Activated CD4-positive, alpha-beta T cell treated with anti-CD3 and anti-CD28 coated beads for 36 hours (primary cell): ENCODE measurements around the gene CDRT15. TPM values are rescaled to one million over a fixed set of nuclear protein-coding genes. Genes with fewer than 3 reads are reported as not detected.
A peak's percentile ranks its signal among the peaks of the same experiment; 100 is the strongest.
"Not testable (repeated sequence)": the region's sequence is repeated elsewhere in the genome, so short reads cannot be mapped to it uniquely, and the experiment has no call there.

ENCODE experiments used
- ATAC-seq: fragments of 200-7000 bp; cut with Tn5 transposase; one replicate; pipeline ENCODE4 v1.10.0; 2021; ENCODE audit warnings: mild to moderate bottlenecking, moderate library complexity
- CTCF ChIA-PET: fragments of 350-600 bp; sonication (Branson Sonifier 250); formaldehyde crosslinking; loops from one replicate; lab custom pipeline; 2021; ENCODE audit warnings: antibody characterized with exemption; lab: Charles Lee
- POLR2A ChIA-PET: fragments of 350-600 bp; sonication (Branson Sonifier 250); formaldehyde crosslinking; loops from one replicate; lab custom pipeline; 2021; ENCODE audit warnings: antibody characterized with exemption, inconsistent platforms; lab: Charles Lee
- DNase-seq: peaks from one replicate; pipeline ENCODE4 v3.0.0-alpha.2; 2020
- H3K27ac Mint-ChIP-seq: one replicate; pipeline ENCODE4 v1.8.0; 2021; ENCODE audit warnings: mixed read lengths
- H3K27me3 Mint-ChIP-seq: one replicate; pipeline ENCODE4 v1.8.0; 2021; ENCODE audit warnings: mixed read lengths
- H3K36me3 Mint-ChIP-seq: one replicate; pipeline ENCODE4 v1.8.0; 2021; ENCODE audit warnings: low read depth, mixed read lengths
- H3K4me1 Mint-ChIP-seq: one replicate; pipeline ENCODE4 v1.8.0; 2021; ENCODE audit warnings: mixed read lengths
- H3K4me3 Mint-ChIP-seq: one replicate; pipeline ENCODE4 v1.8.0; 2021; ENCODE audit warnings: mild to moderate bottlenecking, moderate library complexity, mixed read lengths
- H3K9me3 Mint-ChIP-seq: one replicate; pipeline ENCODE4 v1.8.0; 2021; ENCODE audit warnings: low read depth, mixed read lengths
- intact Hi-C, 2 experiments: fragments of 100-400 bp; cut with DNase I in 1 of 2; cut with micrococcal nuclease in 1 of 2; formaldehyde crosslinking; loops; one replicate each; pipeline versions ENCODE4 v1.14.2 to v1.15.1; 2022 to 2024; cut with DNase I, micrococcal nuclease
- total RNA-seq, 2 experiments: library from RNA; stranded (reverse); gene quantifications; one replicate each; pipeline ENCODE4 v1.2.3, GENCODE V29; 2021

The CDRT15 gene
- not detected for total RNA-seq

DNA sequence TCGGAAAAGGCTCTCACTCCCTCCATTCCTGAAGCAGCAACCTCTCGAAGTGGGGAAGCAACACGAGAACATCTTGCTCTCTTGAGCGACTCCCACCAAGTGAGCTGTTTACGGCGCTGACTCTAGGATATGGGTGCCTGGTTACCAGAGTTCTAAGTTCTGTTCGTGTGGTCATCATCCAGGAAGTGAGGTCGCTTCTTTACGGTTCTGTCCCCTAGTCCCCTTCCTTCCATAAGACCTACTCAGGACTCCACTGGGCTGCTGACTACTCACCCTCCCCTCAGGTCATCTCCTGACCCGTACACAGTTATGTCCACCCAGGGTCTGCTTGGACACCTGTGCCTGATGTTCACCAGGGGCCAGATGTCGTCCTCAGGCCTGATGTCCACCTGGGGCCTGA lies at the start of gene CDRT15:
Gene CDRT15 (minus strand): TSS at position 101 of the 400 bp plus-strand sequence. CDS start 29 bp downstream, at position 72.
- H3K4me1 Mint-ChIP-seq, H3K27ac Mint-ChIP-seq, H3K4me3 Mint-ChIP-seq, CTCF ChIA-PET, intact Hi-C loops, ATAC-seq, H3K36me3 Mint-ChIP-seq, POLR2A ChIA-PET, H3K27me3 Mint-ChIP-seq, H3K9me3 Mint-ChIP-seq, DNase-seq: not testable (repeated sequence)

DNA sequence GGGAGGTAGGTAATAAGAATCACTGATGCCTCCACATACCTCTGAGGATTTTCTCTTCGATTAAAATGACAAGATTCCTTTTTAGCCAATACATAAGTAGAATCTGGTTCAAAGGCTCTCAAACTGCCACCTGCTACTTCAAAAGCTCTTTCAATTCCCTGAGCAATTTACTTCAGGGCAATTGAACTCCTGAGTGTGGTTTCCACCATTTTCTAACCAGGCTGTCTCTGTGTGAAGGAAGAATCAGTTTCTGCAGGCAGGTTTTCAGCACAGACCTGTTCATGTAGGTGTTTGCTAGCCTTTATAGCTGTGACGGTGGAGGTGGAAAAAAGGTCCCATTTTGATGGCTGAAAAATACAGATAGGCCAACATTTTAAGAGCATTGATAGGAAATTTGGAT lies 46.1 kb upstream of the CDRT15 start:
- no peak overlapping the region for H3K27ac Mint-ChIP-seq
- CTCF ChIA-PET: no interaction called here
- no peak for ATAC-seq
- no peak for DNase-seq
- no peaks in the 10 kb centered on the region for H3K9me3 Mint-ChIP-seq
- intact Hi-C loops: no loop called here
- H3K36me3 Mint-ChIP-seq: no peaks in the 10 kb centered on the region
- POLR2A ChIA-PET: no interaction called here
- H3K4me3 Mint-ChIP-seq: no peak overlapping the region
- no peaks in the 10 kb centered on the region for H3K4me1 Mint-ChIP-seq
- H3K27me3 Mint-ChIP-seq: peaks cover 14% of the 10 kb centered on the region

DNA sequence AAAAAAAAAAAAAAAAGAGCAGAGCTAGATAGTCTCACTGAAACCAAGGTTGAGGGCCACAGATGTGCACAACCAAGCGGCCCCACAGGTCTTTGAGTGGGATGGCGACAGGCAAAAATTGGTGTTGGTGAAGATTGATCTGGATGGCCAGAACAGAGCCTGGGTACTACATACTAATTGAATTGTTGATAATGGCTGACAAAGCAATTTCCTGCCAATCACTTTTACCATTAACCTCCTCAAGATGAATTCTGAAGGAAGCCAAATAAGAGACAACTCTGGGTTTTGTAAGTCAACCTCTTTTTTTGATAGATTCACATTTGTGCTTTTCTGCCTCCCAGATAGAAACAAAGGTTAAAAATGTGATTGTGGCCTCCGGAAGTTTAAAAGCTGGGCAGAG lies 44.9 kb upstream of the CDRT15 start:
- no peak for DNase-seq
- POLR2A ChIA-PET: interaction anchor here (0.6 kb wide), 1 partner anchor 18 kb away, joined by 3 read pairs; no protein-coding TSS in a partner anchor
- Mint-ChIP-seq H3K4me3 (no peak overlapping the region), H3K27me3 (peaks cover 14% of the 10 kb centered on the region), H3K4me1 (no peaks in the 10 kb centered on the region), H3K27ac (no peak overlapping the region), H3K36me3 (no peaks in the 10 kb centered on the region), H3K9me3 (no peaks in the 10 kb centered on the region)
- ATAC-seq: no peak
- intact Hi-C loops: no loop called here
- CTCF ChIA-PET: no interaction called here

DNA sequence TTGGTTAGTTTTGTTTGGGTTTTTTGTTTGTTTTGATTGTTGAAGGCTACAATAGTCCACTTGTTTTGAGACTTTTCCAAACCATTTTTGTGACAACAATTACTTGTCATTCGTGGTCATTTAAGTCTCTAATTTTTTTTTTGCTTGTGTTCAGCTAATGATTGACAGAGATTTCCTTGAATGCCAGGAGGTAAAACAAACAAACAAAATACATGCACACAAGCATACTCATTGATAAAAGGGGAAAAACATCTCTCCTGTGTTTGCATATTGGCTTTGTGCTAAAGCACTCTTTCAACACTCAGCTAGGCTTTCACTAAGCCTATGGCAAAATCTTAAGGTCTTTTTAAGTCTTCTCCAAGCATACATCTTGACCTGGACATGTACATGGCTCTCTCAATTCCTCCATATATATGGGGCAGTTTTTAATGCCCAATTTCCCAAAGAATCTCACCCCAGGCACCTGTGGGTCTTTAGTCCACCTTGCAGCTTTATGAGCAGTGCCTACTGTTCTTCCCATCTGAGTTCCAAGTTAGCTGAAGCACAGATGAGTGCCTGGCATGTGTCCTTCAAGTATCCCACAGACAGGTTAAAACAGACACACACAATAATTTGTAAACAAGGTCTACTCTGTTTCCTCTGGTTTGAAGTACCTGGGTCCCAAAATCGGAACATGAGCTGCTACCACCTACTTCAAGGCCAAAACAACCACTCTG lies 40.0 kb upstream of the CDRT15 start:
- POLR2A ChIA-PET: no interaction called here
- Mint-ChIP-seq H3K4me1 (no peaks in the 10 kb centered on the region), H3K4me3 (no peak overlapping the region), H3K27ac (no peak overlapping the region), H3K9me3 (peaks cover 3% of the 10 kb centered on the region), H3K36me3 (no peaks in the 10 kb centered on the region), H3K27me3 (peaks cover 5% of the 10 kb centered on the region)
- CTCF ChIA-PET: interaction anchor here (0.6 kb wide), 1 partner anchor 87 kb away, joined by 3 read pairs; no protein-coding TSS in a partner anchor
- DNase-seq (no peak), ATAC-seq (no peak)
- intact Hi-C loops: no loop called here

DNA sequence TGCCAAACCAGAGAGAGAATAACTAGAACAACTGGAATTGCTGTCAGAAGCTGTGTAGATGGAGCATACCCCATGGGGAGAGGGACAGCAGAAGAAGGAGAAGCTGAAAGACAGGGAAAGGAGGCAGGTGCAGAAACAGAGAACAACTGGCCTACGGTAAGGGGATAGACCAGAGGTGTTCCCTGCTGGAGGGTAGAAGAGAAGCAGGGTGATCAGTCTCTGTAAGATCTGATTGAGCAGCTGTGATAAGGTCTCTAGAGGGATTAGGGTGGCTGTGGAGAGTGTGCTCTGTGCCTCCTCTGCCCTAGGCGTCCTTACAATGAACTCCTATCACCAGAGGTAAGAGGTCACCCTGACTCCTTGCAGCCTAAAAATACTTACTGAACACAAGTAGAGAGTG lies 33.8 kb upstream of the CDRT15 start:
- ATAC-seq (no peak), DNase-seq (no peak)
- intact Hi-C loops: no loop called here
- ChIA-PET CTCF (no interaction called here), POLR2A (no interaction called here)
- Mint-ChIP-seq H3K27me3 (no peaks in the 10 kb centered on the region), H3K9me3 (peaks cover 1% of the 10 kb centered on the region), H3K4me3 (no peak overlapping the region), H3K36me3 (no peaks in the 10 kb centered on the region), H3K4me1 (no peaks in the 10 kb centered on the region), H3K27ac (no peak overlapping the region)

DNA sequence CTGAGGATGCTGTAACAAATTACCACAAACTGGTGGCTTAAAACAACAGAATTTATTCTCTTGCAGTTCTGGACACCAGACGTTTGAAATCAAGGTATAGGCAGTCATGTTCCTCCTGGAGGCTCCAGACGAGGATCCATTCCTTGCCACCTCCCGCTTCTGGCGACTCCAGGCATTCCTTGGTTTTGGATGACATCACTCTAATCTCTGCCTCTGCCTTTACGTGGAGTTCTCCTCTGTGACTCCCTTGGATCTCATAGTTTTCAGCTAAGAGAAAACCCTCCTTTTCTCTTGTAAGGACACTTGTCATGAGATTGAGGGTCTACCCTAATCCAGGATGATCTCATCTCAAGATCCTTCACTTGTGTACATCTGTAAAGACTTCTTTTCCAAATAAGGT lies 32.8 kb upstream of the CDRT15 start:
- Mint-ChIP-seq H3K4me3 (no peak overlapping the region), H3K36me3 (no peaks in the 10 kb centered on the region), H3K27me3 (no peaks in the 10 kb centered on the region), H3K4me1 (no peaks in the 10 kb centered on the region), H3K27ac (no peak overlapping the region), H3K9me3 (peaks cover 1% of the 10 kb centered on the region)
- intact Hi-C loops: no loop called here
- no peak for ATAC-seq
- no peak for DNase-seq
- POLR2A ChIA-PET: no interaction called here
- CTCF ChIA-PET: interaction anchor here (0.6 kb wide), 1 partner anchor 367 kb away, joined by 3 read pairs; no protein-coding TSS in a partner anchor

DNA sequence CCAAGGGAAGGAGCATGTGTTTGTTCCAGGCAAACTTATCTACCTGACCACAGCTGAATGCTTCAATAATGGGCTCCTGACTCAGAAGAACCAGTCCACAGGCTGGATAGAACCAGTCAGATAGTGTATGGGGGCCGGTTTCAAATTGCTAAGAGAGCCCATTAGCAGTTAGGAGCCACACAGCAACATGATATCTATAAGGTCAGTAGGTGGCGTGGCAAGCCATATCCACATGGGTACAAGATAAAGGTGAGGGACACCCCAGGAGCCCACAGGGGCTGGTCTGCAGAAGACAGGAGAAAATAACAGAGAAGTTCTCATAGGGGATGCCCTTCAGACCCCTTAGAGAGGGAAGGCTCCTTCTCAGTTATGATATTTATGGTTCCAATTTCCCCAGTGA lies 31.6 kb upstream of the CDRT15 start:
- Mint-ChIP-seq H3K9me3 (peaks cover 1% of the 10 kb centered on the region), H3K27me3 (no peaks in the 10 kb centered on the region), H3K4me3 (no peak overlapping the region), H3K36me3 (no peaks in the 10 kb centered on the region), H3K4me1 (no peaks in the 10 kb centered on the region), H3K27ac (no peak overlapping the region)
- POLR2A ChIA-PET: no interaction called here
- ATAC-seq (no peak), DNase-seq (peak; percentile 9)
- CTCF ChIA-PET: interaction anchor here (1.1 to 1.5 kb wide), 2 partner anchors 10 to 11 kb away, joined by 3 read pairs; no protein-coding TSS in a partner anchor
- intact Hi-C loops: no loop called here

DNA sequence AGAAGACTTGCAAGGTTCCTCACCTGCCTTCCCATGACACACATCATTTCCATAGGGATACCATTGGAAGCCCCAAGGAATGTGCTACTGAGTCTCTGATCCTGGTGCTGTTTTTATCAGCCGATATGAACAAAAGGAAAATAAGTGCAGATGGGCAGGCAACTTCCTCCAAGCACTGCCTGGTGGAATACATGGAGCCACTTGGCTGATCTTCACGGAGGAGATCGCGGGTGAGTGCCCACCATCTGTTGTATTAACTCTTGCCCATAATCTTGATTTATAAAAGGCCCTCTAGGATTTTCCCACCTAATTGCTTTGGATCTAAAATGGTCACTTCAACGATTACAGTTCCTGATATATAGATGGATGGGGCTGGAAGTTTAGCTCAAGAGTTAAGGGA lies 24.7 kb upstream of the CDRT15 start:
- Mint-ChIP-seq H3K27me3 (no peaks in the 10 kb centered on the region), H3K36me3 (no peaks in the 10 kb centered on the region), H3K27ac (no peak overlapping the region), H3K4me3 (no peak overlapping the region), H3K9me3 (no peaks in the 10 kb centered on the region), H3K4me1 (no peaks in the 10 kb centered on the region)
- intact Hi-C loops: no loop called here
- DNase-seq: no peak
- CTCF ChIA-PET: no interaction called here
- no peak for ATAC-seq
- POLR2A ChIA-PET: no interaction called here

DNA sequence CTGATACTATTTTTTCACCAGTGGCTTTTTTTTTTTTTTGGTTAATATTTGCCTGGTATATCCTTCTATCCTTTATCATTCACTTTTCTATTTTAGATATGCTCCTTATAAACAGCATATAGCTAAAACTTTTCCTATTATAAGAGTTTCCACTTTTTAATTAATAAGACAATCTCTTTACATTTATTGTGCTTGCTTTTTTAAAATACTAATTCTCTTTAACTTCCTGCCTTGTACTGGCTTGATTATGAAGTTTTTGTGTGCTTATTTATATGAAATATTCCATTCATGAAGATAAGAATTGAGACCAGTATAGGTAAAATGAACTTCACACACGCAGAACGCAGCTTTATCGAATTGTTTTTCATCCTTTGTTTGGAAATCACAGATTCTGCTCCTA lies 9.0 kb upstream of the CDRT15 start:
- Mint-ChIP-seq H3K36me3 (no peaks in the 10 kb centered on the region), H3K27me3 (no peaks in the 10 kb centered on the region), H3K27ac (no peak overlapping the region), H3K4me3 (no peak overlapping the region), H3K4me1 (no peaks in the 10 kb centered on the region), H3K9me3 (no peaks in the 10 kb centered on the region)
- intact Hi-C loops: no loop called here
- ChIA-PET CTCF (no interaction called here), POLR2A (no interaction called here)
- ATAC-seq: no peak
- no peak for DNase-seq

DNA sequence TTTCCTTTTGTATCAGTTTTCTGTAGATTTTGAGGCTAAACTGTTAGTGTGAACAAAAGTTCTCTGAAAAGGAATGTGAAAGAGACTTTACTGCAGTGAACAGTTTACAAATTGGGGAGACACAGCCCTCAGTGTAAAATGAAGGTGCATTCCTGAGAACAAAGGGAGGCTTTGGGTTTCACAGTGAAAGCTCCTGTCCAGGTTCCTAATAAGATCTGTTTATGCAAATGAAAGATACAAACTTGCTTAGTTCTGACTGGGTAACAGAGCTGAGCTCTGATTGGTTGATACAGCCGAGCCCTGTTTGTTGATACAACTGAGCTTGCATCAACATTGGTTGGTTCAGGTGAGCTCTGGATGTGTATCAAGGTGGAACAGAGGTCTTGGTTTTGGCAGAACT lies 8.3 kb upstream of the CDRT15 start:
- no peak for DNase-seq
- ChIA-PET POLR2A (no interaction called here), CTCF (interaction anchor here (0.6 to 0.7 kb wide), 2 partner anchors 23 to 104 kb away, joined by 3 read pairs; no protein-coding TSS in a partner anchor)
- H3K4me3 Mint-ChIP-seq: no peak overlapping the region
- no peak overlapping the region for H3K27ac Mint-ChIP-seq
- no peaks in the 10 kb centered on the region for H3K9me3 Mint-ChIP-seq
- H3K4me1 Mint-ChIP-seq: no peaks in the 10 kb centered on the region
- ATAC-seq: no peak
- intact Hi-C loops: no loop called here
- no peaks in the 10 kb centered on the region for H3K27me3 Mint-ChIP-seq
- H3K36me3 Mint-ChIP-seq: no peaks in the 10 kb centered on the region

DNA sequence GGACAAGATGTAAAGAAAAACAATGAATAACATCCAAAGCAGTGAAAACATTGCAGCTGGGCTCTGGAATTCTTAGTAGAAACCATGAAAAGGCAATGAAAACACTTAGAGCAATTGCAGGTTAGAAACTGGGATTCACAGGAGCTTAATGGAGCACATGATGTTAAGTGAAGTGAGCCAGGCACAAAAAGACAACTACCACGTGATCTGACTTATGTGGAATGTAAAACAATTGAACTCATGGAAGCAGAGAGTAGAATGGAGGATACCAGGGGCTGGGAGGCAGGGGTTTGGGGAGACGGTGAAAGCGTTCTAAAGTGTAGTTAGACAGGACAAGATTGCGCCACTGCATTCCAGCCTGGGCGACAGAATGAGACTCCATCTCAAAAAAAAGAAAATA lies 2.6 kb upstream of the CDRT15 start:
- DNase-seq, H3K4me1 Mint-ChIP-seq, H3K36me3 Mint-ChIP-seq, H3K4me3 Mint-ChIP-seq, H3K27me3 Mint-ChIP-seq, H3K9me3 Mint-ChIP-seq, H3K27ac Mint-ChIP-seq, ATAC-seq, POLR2A ChIA-PET, intact Hi-C loops, CTCF ChIA-PET: not testable (repeated sequence)

DNA sequence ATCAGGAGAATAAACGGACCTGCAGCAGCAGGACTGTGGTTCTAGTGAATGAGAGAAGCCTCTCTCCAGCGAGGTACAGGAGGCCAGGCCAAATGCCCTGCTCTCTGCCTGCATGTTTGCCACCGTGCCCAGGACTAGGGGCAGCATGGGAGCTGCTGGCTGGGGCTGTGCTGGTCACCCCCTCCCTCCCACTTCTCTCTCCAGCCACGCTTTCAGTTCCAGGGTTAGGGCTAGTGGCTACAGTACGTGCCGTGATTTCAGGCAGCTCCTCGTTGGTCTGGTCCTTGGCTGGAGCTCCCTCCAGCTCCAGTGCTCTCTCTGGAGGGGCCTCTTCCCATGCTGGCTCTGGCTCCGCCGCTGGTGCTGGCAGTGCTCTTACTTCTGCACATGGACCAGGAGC lies 630 bp downstream of the CDRT15 start:
- CTCF ChIA-PET, intact Hi-C loops, H3K36me3 Mint-ChIP-seq, H3K27ac Mint-ChIP-seq, H3K27me3 Mint-ChIP-seq, ATAC-seq, H3K4me1 Mint-ChIP-seq, H3K4me3 Mint-ChIP-seq, POLR2A ChIA-PET, H3K9me3 Mint-ChIP-seq, DNase-seq: not testable (repeated sequence)
